WI38 (cell line): ENCODE results near the gene FLOT1.

ENCODE experiments used
- H3K4me3 ChIP-seq: 2 replicates; pipeline ENCODE4 v1.5.1; 2011; ENCODE audit warnings: low read depth, mild to moderate bottlenecking, control low read depth, low read length
- CTCF ChIP-seq: IDR thresholded peaks from 2 replicates; pipeline ENCODE4 v1.5.1; 2012; ENCODE audit warnings: low read depth, mild to moderate bottlenecking, control low read depth, low read length

Gene FLOT1

GRCh38 chr6:30749554-30750378 lies 7.3 kb upstream of the FLOT1 start:
- no peak for TF ChIP-seq CTCF
- no peak overlapping the region for H3K4me3 ChIP-seq

GRCh38 chr6:30748851-30749540 lies 6.5 kb upstream of the FLOT1 start:
- TF ChIP-seq CTCF: no peak
- no peak overlapping the region for H3K4me3 ChIP-seq

- TF ChIP-seq CTCF: no peak
- no peak overlapping the region for H3K4me3 ChIP-seq
These were observed 5.6 kb upstream of the FLOT1 start for GRCh38 chr6:30747902-30748769.

- no peak for TF ChIP-seq CTCF
These were observed 4.8 kb upstream of the FLOT1 start for GRCh38 chr6:30747300-30747687.

GRCh38 chr6:30744054-30744805 lies 1.7 kb upstream of the FLOT1 start, which contains the start of gene IER3:
Gene IER3, minus strand, starts transcription at chr6:30744547. Its CDS starts 29 bp downstream, at chr6:30744518.
- H3K4me3 ChIP-seq: peak within 1 kb of the TSS; percentile 98
- TF ChIP-seq CTCF: peak; percentile 57

More at GRCh38 chr6:30747300-30747687, 4.8 kb upstream of the FLOT1 start:
- H3K4me3 ChIP-seq: no peak overlapping the region

- peak overlapping the region; percentile 98 for H3K4me3 ChIP-seq
- no peak for TF ChIP-seq CTCF
These were observed 889 bp upstream of the FLOT1 start for GRCh38 chr6:30743099-30744053.
